GM21515 (cell line): ENCODE measurements around the gene CRB2.

Source experiments
- ATAC-seq: cut with Tn5 transposase; IDR thresholded peaks from one replicate; pipeline ENCODE4 v1.9.1; 2021; ENCODE audit not compliant: unreplicated experiment

The CRB2 gene

GRCh38 chr9:123361731-123362510 is 5.9 kb downstream of the CRB2 start:
- ATAC-seq, result no peak

DNA sequence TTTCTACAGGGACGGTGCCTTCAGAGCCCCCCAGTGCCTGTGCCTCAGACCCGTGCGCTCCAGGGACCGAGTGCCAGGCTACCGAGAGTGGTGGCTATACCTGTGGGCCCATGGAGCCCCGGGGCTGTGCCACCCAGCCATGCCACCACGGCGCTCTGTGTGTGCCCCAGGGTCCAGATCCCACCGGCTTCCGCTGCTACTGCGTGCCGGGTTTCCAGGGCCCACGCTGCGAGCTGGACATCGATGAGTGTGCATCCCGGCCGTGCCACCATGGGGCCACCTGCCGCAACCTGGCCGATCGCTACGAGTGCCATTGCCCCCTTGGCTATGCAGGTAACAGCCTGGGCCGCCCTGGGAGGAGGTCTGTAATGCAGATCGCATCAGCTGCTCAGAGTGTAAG is 6.9 kb downstream of the CRB2 start:
- no peak for ATAC-seq

DNA sequence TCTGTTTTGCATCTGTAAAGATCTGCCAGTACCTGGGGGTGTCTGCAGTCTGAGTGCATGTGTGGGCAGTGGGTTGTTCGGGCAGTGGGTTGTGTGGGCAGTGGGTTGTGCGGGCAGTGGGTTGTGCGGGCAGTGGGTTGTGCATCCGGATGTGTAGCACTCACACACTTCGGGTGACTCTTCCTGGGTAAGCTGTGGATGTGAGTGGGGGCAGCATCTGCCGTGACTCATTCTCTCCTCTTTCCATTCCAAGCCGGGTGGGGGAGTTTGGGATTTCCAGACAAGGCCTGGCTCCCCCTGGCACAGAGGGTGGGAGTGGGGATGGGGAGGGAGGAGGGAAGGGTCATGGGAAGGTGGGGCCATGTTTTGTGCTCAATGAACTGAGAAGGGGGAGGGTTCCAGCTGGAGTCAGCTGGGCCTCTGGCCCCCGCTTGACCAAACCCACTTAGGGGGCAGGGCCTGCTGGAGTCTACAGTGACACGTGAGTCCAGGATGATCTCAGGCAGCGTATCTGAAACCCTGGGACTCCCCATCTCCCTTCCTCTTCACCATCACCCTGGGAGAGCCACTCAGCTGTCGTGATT is 8.3 kb downstream of the CRB2 start:
- no peak for ATAC-seq

GRCh38 chr9:123365287-123365880 is 9.4 kb downstream of the CRB2 start:
- ATAC-seq, result no peak

GRCh38 chr9:123365881-123366528 is 10.0 kb downstream of the CRB2 start:
- no peak for ATAC-seq

DNA sequence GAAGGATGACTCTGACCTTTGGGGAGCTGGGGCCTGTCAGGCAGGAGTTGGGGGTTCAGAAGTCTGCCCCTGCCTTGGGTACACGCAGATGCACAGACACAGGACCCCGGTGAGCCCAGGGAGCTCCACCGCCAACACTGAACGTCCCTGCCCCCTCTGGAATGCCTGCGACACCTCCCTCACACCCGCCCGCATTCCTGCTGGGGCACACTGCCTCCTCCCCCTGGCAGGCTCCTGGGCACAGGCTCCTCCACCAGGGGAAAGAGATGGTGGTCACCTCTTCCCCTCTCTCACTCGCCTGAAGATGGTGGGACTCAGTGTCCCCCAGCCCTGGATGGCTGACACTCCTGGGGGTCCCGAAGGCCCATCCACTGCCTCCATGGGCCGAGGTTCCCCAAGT is 12.0 kb downstream of the CRB2 start:
- ATAC-seq, result no peak

DNA sequence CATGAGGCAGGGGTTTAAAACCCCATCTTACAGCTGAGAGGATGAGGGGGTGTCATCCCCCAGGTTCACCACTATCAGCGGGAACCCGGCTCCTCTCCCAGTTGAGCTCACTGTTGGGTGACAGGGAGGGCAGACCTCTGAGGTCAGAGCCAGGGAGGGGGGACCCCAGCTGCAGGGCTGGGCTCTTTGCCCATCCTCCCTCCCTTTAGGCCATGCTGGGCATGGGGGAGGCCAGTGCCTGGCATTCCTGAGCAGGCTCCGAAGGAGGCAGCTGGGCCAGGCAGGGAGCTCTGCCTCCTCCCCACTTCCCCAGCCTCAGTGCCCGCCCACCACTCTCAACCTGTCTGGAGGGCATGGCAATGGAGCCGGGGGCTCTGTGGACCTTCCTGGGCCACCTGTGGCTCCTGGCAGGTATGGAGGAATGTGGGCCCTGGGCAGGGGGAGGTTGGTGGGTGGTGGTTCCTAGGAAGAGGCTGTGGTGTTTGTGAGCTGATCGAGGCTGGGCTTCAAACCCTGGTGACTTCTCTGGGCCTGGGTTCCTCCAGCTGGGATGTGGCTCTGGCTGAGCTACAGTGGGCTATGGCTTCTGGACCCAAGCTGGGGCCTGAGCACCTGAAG is 12.6 kb downstream of the CRB2 start:
- ATAC-seq, result no peak

DNA sequence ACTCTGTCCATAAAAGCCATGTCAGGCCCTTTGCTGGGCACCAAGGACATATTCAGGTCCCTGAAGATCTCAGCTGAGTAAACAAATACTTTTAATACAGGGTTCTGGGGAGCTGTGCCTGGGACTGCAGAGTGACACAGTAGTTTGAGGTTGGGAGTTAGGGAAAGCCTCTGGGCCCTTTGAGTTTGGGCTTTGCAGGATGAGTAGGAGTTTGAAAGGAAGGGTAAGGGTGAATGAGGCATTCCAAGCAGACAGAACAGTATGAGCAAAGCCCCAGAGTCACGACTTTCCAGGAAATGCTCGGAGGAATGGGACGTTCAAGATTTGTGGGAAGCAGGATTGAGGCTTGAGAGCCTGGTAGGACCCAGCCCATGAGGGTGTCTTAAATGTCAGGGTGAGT is 13.3 kb downstream of the CRB2 start:
- ATAC-seq, result no peak

DNA sequence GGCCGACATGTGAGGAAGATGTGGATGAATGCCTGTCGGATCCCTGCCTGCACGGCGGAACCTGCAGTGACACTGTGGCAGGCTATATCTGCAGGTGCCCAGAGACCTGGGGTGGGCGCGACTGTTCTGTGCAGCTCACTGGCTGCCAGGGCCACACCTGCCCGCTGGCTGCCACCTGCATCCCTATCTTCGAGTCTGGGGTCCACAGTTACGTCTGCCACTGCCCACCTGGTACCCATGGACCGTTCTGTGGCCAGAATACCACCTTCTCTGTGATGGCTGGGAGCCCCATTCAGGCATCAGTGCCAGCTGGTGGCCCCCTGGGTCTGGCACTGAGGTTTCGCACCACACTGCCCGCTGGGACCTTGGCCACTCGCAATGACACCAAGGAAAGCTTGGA is 14.1 kb downstream of the CRB2 start:
- no peak for ATAC-seq

- no peak for ATAC-seq
Measured at GRCh38 chr9:123370526-123371227, 14.7 kb downstream of the CRB2 start.

- ATAC-seq, result no peak
Measured at GRCh38 chr9:123371228-123371584, 15.2 kb downstream of the CRB2 start.

- no peak for ATAC-seq
Measured at GRCh38 chr9:123371805-123372590, 16.0 kb downstream of the CRB2 start.

DNA sequence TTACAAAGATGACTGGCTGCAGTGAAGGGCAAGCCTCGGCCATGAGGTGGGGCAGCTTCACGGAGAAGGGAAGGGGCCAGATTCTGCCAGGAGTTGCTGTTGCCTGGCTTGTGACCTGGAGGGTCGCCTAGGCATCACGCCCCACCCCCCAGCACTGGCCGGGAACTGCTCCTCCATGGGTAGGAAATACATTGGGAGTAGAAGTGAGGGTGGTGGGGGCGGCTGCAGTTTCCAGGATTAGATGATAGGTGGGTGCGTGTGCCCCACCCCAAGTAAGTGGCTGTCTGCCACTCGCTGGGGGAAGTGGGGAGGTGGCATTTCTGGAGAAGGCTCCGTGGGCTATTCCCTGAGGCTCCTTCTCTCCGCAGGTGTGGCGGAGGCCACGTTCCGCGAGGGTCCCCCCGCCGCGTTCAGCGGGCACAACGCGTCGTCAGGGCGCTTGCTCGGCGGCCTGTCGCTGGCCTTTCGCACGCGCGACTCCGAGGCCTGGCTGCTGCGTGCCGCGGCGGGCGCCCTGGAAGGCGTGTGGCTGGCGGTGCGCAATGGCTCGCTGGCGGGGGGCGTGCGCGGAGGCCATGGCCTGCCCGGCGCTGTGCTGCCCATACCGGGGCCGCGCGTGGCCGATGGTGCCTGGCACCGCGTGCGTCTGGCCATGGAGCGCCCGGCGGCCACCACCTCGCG is 16.9 kb downstream of the CRB2 start:
- ATAC-seq, result no peak

DNA sequence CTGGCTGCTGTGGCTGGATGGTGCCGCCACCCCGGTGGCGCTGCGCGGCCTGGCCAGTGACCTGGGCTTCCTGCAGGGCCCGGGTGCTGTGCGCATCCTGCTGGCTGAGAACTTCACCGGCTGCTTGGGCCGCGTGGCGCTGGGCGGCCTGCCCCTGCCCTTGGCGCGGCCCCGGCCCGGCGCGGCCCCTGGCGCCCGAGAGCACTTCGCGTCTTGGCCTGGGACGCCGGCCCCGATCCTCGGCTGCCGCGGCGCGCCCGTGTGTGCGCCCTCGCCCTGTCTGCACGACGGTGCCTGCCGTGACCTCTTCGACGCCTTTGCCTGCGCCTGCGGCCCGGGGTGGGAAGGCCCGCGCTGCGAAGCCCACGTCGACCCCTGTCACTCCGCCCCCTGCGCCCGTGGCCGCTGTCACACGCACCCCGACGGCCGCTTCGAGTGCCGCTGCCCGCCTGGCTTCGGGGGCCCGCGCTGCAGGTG is 17.5 kb downstream of the CRB2 start:
- no peak for ATAC-seq

DNA sequence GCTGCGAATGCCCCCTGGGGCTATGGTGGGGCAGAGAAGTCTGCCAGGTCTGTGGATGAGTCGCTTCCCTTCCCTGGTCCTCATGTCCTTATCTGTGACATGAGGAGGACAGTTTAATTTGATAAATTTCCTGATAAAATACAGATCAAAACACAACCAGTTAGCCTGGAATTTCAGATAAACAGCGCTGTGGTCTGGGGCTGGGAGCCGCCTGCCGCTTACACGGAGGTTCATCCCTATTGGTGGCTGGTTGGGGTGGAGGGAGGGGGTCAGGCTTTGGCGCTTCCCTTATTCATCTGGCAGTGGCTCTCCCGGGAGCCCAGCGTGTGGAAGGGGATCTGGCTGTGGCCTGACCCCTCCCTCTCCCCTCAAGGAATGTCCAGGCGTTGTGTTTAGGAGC is 17.9 kb downstream of the CRB2 start:
- no peak for ATAC-seq

GRCh38 chr9:123375469-123376132 is 19.6 kb downstream of the CRB2 start:
- no peak for ATAC-seq

DNA sequence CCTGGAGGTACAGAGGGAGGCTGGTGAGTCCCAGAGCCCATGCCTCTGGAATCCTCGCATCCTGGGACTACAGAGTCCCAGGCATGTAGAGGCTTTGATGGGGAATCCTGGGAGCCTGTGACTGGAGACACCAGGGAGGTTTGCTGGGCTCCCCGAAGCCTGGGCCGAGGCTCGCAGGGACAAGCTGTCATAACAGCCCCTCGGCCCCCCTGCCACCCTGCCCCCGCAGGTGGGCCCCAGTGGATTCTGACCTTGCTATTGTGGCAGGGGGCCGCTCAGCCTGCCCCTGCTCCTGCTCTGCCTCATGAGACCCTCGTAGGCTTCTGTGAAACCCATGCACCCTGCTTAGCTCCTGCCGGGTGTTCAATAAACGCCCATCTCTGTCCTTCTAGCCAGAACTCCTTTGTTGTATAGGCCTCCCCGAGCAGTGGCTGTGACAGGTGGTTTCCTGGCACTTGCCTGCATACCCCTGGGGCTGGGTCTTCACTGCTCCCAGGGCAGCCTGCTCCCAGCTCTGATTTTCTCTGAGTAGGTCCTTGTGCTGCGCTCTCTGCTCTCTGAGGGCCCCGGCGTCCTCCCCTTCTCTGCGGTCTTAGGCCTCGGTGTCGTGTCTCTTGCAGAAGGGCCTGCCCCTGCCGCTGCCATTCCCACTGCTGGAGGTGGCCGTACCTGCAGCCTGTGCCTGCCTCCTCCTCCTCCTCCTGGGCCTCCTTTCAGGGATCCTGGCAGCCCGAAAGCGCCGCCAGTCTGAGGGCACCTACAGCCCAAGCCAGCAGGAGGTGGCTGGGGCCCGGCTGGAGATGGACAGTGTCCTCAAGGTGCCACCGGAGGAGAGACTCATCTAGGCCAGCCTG is 20.4 kb downstream of the CRB2 start:
- no peak for ATAC-seq
